HEK293 (cell line): Measurements from ENCODE around the gene GYS2.

ENCODE experiments used
- CTCF ChIA-PET: fragments of 350-600 bp; formaldehyde crosslinking; extraction: SDS; loops from one replicate; lab custom pipeline; 2021; ENCODE audit warnings: antibody characterized with exemption; lab: Yijun Ruan, JAX
- POLR2A ChIA-PET: fragments of 300-600 bp; formaldehyde crosslinking; extraction: SDS; loops from one replicate; lab custom pipeline; 2020; ENCODE audit warnings: antibody characterized with exemption, inconsistent platforms; lab: Yijun Ruan, JAX
- H3K27ac ChIP-seq: fragments of 200-500 bp; sonication (Bioruptor generic); 2 replicates; pipeline ENCODE4 v1.5.1; 2014; ENCODE audit warnings: low read depth, low read length, control low read depth, inconsistent platforms; ENCODE audit errors: extremely low read depth
- H3K36me3 ChIP-seq, 2 experiments: fragments of 200-500 bp in 1 of 2; sonication (Bioruptor generic) in 1 of 2; 1 replicate in 1 of 2; 2 replicates in 1 of 2; pipeline ENCODE4 v1.5.1; 2014 to 2017; ENCODE audit warnings: inconsistent platforms in 2 of 2, low read length in 2 of 2; ENCODE audit not compliant: control insufficient read depth in 2 of 2, insufficient read depth in 1 of 2
- H3K4me1 ChIP-seq: fragments of 200-500 bp; sonication (Bioruptor generic); 2 replicates; pipeline ENCODE4 v1.5.1; 2014; ENCODE audit warnings: mild to moderate bottlenecking, low read length, inconsistent platforms; ENCODE audit not compliant: control insufficient read depth, insufficient read depth
- H3K4me3 ChIP-seq: 2 replicates; pipeline ENCODE4 v1.5.1; 2011; ENCODE audit warnings: low read depth, mild to moderate bottlenecking, control low read depth, low read length, moderate library complexity
- H3K9me3 ChIP-seq: fragments of 200-500 bp; sonication (Bioruptor generic); 2 replicates; pipeline ENCODE4 v1.5.1; 2014; ENCODE audit warnings: low read depth, low read length, inconsistent platforms; ENCODE audit not compliant: control insufficient read depth, insufficient read depth
- EGR2 ChIP-seq: fragments of 450-650 bp; formaldehyde crosslinking; IDR thresholded peaks from 2 replicates; pipeline ENCODE4 v1.5.1; 2016; ENCODE audit warnings: low read depth, missing biosample characterization, missing genetic modification characterization
- MYNN ChIP-seq: fragments of 450-650 bp; formaldehyde crosslinking; IDR thresholded peaks from 2 replicates; pipeline ENCODE4 v1.5.1; 2016; ENCODE audit warnings: missing biosample characterization, missing genetic modification characterization, borderline replicate concordance
- TRIM28 ChIP-seq: IDR thresholded peaks from 2 replicates; pipeline ENCODE4 v1.6.1; 2011; ENCODE audit warnings: low read length, control low read depth, borderline replicate concordance
- YY1 ChIP-seq: fragments of 450-650 bp; formaldehyde crosslinking; IDR thresholded peaks from 2 replicates; pipeline ENCODE4 v1.5.1; 2018; ENCODE audit warnings: missing biosample characterization, missing genetic modification characterization
- ZBTB1 ChIP-seq: fragments of 450-650 bp; formaldehyde crosslinking; IDR thresholded peaks from 2 replicates; pipeline ENCODE4 v1.5.1; 2016; ENCODE audit warnings: missing biosample characterization, missing genetic modification characterization
- ZFP69B ChIP-seq: fragments of 450-650 bp; formaldehyde crosslinking; IDR thresholded peaks from 2 replicates; pipeline ENCODE4 v1.5.1; 2016; ENCODE audit warnings: missing biosample characterization, missing genetic modification characterization
- ZNF112 ChIP-seq: fragments of 450-650 bp; formaldehyde crosslinking; IDR thresholded peaks from 2 replicates; pipeline ENCODE4 v1.5.0; 2017; ENCODE audit warnings: missing biosample characterization, missing genetic modification characterization
- ZNF169 ChIP-seq: fragments of 450-650 bp; formaldehyde crosslinking; IDR thresholded peaks from 2 replicates; pipeline ENCODE4 v1.5.1; 2016; ENCODE audit warnings: missing biosample characterization, missing genetic modification characterization
- ZNF335 ChIP-seq: fragments of 450-650 bp; formaldehyde crosslinking; conservative IDR thresholded peaks from 2 replicates; pipeline ENCODE4 v1.5.1; 2016; ENCODE audit warnings: missing biosample characterization, missing genetic modification characterization
- ZNF366 ChIP-seq: fragments of 450-650 bp; formaldehyde crosslinking; conservative IDR thresholded peaks from 2 replicates; pipeline ENCODE4 v1.5.1; 2016; ENCODE audit warnings: missing biosample characterization, missing genetic modification characterization
- ZNF394 ChIP-seq: fragments of 450-650 bp; formaldehyde crosslinking; IDR thresholded peaks from 2 replicates; pipeline ENCODE4 v1.5.1; 2016; ENCODE audit warnings: missing biosample characterization, missing genetic modification characterization, mild to moderate bottlenecking, moderate library complexity, borderline replicate concordance
- ZNF530 ChIP-seq: fragments of 450-650 bp; formaldehyde crosslinking; IDR thresholded peaks from 2 replicates; pipeline ENCODE4 v1.5.1; 2016; ENCODE audit warnings: low read depth, missing biosample characterization, missing genetic modification characterization
- ZNF585B ChIP-seq: fragments of 450-650 bp; formaldehyde crosslinking; IDR thresholded peaks from 2 replicates; pipeline ENCODE4 v1.5.1; 2016; ENCODE audit warnings: missing biosample characterization, missing genetic modification characterization
- ZNF654 ChIP-seq: fragments of 450-650 bp; formaldehyde crosslinking; IDR thresholded peaks from 2 replicates; pipeline ENCODE4 v1.5.1; 2016; ENCODE audit warnings: low read depth, missing biosample characterization, missing genetic modification characterization
- ZNF747 ChIP-seq: fragments of 450-650 bp; formaldehyde crosslinking; IDR thresholded peaks from 2 replicates; pipeline ENCODE4 v1.5.1; 2016; ENCODE audit warnings: missing biosample characterization, missing genetic modification characterization
- ZSCAN30 ChIP-seq: fragments of 450-650 bp; IDR thresholded peaks from 2 replicates; pipeline ENCODE4 v1.5.1; 2018; ENCODE audit warnings: missing biosample characterization, mild to moderate bottlenecking, missing genetic modification characterization, moderate library complexity
- TF ChIP-seq, protein P1 (sequence below): fragments of 450-650 bp; formaldehyde crosslinking; IDR thresholded peaks from 2 replicates; pipeline ENCODE4 v1.5.1; 2016; ENCODE audit warnings: missing biosample characterization, missing genetic modification characterization
- TF ChIP-seq, protein P2 (sequence below): fragments of 450-650 bp; formaldehyde crosslinking; IDR thresholded peaks from 2 replicates; pipeline ENCODE4 v1.5.1; 2017; ENCODE audit warnings: missing biosample characterization, missing genetic modification characterization
- TF ChIP-seq, protein P3 (sequence below): fragments of 450-650 bp; formaldehyde crosslinking; IDR thresholded peaks from 2 replicates; pipeline ENCODE4 v1.5.1; 2017; ENCODE audit warnings: missing biosample characterization, missing genetic modification characterization
- TF ChIP-seq, protein P4 (sequence below): fragments of 450-650 bp; formaldehyde crosslinking; IDR thresholded peaks from 2 replicates; pipeline ENCODE4 v1.5.1; 2016; ENCODE audit warnings: missing biosample characterization, missing genetic modification characterization
- TF ChIP-seq, protein P5 (sequence below): fragments of 450-650 bp; formaldehyde crosslinking; IDR thresholded peaks from 2 replicates; pipeline ENCODE4 v1.5.1; 2016; ENCODE audit warnings: missing biosample characterization, missing genetic modification characterization
- TF ChIP-seq, protein P6 (sequence below): sonication (generic); formaldehyde crosslinking; IDR thresholded peaks from 2 replicates; pipeline ENCODE4 v1.8.1; 2022; ENCODE audit warnings: mild to moderate bottlenecking, moderate library complexity, missing genetic modification reagents

Gene GYS2

DNA sequence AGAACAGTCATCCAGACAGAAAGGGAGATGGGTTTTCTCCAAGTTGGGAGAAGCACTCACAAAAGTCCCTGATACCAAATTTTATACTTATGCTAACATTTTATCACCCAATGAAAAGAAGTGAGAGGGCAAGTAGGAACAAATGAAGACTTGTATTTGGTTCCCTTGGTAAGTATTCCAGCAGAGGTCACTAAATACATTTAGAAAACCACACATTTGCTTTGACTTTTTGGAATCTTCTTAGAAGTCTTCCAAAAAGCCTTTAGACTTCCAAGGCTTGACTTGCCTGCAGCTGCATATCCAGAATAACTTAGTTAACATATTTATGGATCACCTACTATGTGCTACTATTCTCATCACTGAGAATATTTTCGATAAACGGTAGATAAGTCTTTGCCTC is 3.1 kb upstream of the GYS2 start:
- no peaks in the 10 kb centered on the region for H3K36me3 ChIP-seq
- ChIA-PET CTCF (interaction anchor here (1.0 kb wide), 1 partner anchor 73 kb away, joined by 3 read pairs; no protein-coding TSS in a partner anchor), POLR2A (no interaction called here)
- H3K4me3 ChIP-seq = no peak overlapping the region
- no peak overlapping the region for H3K27ac ChIP-seq
- no peaks in the 10 kb centered on the region for H3K9me3 ChIP-seq
- TF ChIP-seq ZNF654 (tag by site-specific recombination) = peak; percentile 35
- no peak for TF ChIP-seq TRIM28
- TF ChIP-seq, protein P1, sequence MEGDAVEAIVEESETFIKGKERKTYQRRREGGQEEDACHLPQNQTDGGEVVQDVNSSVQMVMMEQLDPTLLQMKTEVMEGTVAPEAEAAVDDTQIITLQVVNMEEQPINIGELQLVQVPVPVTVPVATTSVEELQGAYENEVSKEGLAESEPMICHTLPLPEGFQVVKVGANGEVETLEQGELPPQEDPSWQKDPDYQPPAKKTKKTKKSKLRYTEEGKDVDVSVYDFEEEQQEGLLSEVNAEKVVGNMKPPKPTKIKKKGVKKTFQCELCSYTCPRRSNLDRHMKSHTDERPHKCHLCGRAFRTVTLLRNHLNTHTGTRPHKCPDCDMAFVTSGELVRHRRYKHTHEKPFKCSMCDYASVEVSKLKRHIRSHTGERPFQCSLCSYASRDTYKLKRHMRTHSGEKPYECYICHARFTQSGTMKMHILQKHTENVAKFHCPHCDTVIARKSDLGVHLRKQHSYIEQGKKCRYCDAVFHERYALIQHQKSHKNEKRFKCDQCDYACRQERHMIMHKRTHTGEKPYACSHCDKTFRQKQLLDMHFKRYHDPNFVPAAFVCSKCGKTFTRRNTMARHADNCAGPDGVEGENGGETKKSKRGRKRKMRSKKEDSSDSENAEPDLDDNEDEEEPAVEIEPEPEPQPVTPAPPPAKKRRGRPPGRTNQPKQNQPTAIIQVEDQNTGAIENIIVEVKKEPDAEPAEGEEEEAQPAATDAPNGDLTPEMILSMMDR = peak; percentile 28; the same call in 1 of the 2 replicates
- TF ChIP-seq ZNF585B = peak; percentile 46; the same call in 1 of the 2 replicates
- H3K4me1 ChIP-seq = no peaks in the 10 kb centered on the region

DNA sequence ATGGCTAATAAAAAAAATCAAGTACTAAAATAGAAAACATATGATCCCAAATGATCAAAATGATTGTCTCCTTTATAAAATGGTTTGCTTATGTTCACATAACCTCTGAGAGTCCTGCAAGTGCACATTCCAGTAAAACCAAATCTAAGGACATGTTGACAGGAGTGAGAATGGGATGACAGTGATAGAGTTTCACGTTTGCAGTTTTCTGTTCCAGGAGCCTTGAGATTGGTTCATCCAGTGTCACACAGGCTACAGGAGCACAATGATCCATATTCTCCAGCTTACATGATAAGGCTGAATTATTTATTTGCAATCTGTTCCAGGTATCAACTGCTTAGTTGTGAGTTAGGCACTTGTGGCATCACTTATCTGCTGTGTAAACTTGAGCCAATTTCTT is 1.5 kb upstream of the GYS2 start:
- no peak overlapping the region for H3K27ac ChIP-seq
- H3K36me3 ChIP-seq = no peaks in the 10 kb centered on the region
- no peak overlapping the region for H3K4me3 ChIP-seq
- no peaks in the 10 kb centered on the region for H3K4me1 ChIP-seq
- TF ChIP-seq, protein P1 = no peak
- TF ChIP-seq ZBTB1 (tag by site-specific recombination) (no peak), ZNF112 (tag by site-specific recombination) (no peak), ZNF585B (no peak), ZNF366 (tag by site-specific recombination) (no peak)
- TF ChIP-seq, protein P2, sequence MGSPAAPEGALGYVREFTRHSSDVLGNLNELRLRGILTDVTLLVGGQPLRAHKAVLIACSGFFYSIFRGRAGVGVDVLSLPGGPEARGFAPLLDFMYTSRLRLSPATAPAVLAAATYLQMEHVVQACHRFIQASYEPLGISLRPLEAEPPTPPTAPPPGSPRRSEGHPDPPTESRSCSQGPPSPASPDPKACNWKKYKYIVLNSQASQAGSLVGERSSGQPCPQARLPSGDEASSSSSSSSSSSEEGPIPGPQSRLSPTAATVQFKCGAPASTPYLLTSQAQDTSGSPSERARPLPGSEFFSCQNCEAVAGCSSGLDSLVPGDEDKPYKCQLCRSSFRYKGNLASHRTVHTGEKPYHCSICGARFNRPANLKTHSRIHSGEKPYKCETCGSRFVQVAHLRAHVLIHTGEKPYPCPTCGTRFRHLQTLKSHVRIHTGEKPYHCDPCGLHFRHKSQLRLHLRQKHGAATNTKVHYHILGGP (tag by site-specific recombination) = no peak
- POLR2A ChIA-PET = no interaction called here
- no peaks in the 10 kb centered on the region for H3K9me3 ChIP-seq
- CTCF ChIA-PET = interaction anchor here (0.6 kb wide), 1 partner anchor 7 kb away, joined by 6 read pairs; no protein-coding TSS in a partner anchor

DNA sequence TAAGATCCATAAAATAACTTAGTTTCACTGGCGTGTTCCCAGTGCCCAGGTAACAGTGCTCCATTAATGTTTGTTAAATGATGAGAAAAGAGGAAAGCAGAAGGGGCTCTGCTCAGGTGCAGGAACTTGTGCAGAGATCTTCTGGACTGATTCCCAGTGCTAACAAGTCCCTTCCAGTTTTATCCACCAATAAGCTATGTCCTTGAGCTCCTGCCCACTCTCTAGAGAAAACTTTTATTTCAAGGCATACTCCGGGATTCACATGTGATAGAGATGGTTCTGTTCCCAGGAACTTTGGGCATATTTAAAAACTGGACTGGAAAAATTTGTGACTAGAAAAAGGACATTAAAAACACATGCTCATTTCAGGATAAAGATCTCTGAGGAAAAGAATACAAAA is 1.9 kb downstream of the GYS2 start:
- Histone ChIP-seq H3K36me3 (no peaks in the 10 kb centered on the region), H3K4me1 (no peaks in the 10 kb centered on the region), H3K9me3 (no peaks in the 10 kb centered on the region), H3K4me3 (no peak overlapping the region), H3K27ac (no peak overlapping the region)
- ChIA-PET POLR2A (no interaction called here), CTCF (no interaction called here)
- no peak for TF ChIP-seq ZNF169 (tag by site-specific recombination)
- TF ChIP-seq ZSCAN30 (tag by site-specific recombination) = no peak
- TF ChIP-seq, protein P3, sequence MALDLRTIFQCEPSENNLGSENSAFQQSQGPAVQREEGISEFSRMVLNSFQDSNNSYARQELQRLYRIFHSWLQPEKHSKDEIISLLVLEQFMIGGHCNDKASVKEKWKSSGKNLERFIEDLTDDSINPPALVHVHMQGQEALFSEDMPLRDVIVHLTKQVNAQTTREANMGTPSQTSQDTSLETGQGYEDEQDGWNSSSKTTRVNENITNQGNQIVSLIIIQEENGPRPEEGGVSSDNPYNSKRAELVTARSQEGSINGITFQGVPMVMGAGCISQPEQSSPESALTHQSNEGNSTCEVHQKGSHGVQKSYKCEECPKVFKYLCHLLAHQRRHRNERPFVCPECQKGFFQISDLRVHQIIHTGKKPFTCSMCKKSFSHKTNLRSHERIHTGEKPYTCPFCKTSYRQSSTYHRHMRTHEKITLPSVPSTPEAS (tag by site-specific recombination) = no peak
- TF ChIP-seq MYNN = no peak
- TF ChIP-seq, protein P4, sequence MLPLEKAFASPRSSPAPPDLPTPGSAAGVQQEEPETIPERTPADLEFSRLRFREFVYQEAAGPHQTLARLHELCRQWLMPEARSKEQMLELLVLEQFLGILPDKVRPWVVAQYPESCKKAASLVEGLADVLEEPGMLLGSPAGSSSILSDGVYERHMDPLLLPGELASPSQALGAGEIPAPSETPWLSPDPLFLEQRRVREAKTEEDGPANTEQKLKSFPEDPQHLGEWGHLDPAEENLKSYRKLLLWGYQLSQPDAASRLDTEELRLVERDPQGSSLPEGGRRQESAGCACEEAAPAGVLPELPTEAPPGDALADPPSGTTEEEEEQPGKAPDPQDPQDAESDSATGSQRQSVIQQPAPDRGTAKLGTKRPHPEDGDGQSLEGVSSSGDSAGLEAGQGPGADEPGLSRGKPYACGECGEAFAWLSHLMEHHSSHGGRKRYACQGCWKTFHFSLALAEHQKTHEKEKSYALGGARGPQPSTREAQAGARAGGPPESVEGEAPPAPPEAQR = no peak
- TF ChIP-seq ZFP69B (tag by site-specific recombination) = no peak
- no peak for TF ChIP-seq ZNF394 (tag by site-specific recombination)
- TF ChIP-seq ZNF747 (tag by site-specific recombination) = no peak
- TF ChIP-seq ZNF335 (tag by site-specific recombination) = no peak
- TF ChIP-seq YY1 = no peak
- TF ChIP-seq EGR2 = no peak
- TF ChIP-seq, protein P5, sequence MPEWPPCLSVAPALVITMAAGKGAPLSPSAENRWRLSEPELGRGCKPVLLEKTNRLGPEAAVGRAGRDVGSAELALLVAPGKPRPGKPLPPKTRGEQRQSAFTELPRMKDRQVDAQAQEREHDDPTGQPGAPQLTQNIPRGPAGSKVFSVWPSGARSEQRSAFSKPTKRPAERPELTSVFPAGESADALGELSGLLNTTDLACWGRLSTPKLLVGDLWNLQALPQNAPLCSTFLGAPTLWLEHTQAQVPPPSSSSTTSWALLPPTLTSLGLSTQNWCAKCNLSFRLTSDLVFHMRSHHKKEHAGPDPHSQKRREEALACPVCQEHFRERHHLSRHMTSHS (tag by site-specific recombination) = no peak
- TF ChIP-seq, protein P6, sequence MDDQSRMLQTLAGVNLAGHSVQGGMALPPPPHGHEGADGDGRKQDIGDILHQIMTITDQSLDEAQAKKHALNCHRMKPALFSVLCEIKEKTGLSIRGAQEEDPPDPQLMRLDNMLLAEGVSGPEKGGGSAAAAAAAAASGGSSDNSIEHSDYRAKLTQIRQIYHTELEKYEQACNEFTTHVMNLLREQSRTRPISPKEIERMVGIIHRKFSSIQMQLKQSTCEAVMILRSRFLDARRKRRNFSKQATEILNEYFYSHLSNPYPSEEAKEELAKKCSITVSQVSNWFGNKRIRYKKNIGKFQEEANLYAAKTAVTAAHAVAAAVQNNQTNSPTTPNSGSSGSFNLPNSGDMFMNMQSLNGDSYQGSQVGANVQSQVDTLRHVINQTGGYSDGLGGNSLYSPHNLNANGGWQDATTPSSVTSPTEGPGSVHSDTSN (CRISPR knock-in tag) = no peak
- TF ChIP-seq ZNF530 (tag by site-specific recombination) = no peak
- TF ChIP-seq ZBTB1 (tag by site-specific recombination) = no peak
